ENCODE measurements around the gene PIGL.

Gene PIGL

GRCh38 chr17:16313139-16314090 is 96.4 kb downstream of the PIGL start:
- no peak for TF ChIP-seq GATA3 (IDR thresholded peaks at IDR 0.05; ENCODE audit: low read depth, low read length)
- TF ChIP-seq GATA2 (IDR thresholded peaks at IDR 0.05; ENCODE audit: low read depth, low read length): no peak

GRCh38 chr17:16314189-16314588 is 97.2 kb downstream of the PIGL start:
- TF ChIP-seq GATA3 (IDR thresholded peaks at IDR 0.05; ENCODE audit: low read depth, low read length) (no peak), GATA2 (IDR thresholded peaks at IDR 0.05; ENCODE audit: low read depth, low read length) (no peak)

GRCh38 chr17:16314859-16315258 is 97.8 kb downstream of the PIGL start:
- TF ChIP-seq GATA2 (IDR thresholded peaks at IDR 0.05; ENCODE audit: low read depth, low read length) (no peak), GATA3 (IDR thresholded peaks at IDR 0.05; ENCODE audit: low read depth, low read length) (no peak)

- TF ChIP-seq GATA3 (IDR thresholded peaks at IDR 0.05; ENCODE audit: low read depth, low read length) (no peak), GATA2 (IDR thresholded peaks at IDR 0.05; ENCODE audit: low read depth, low read length) (no peak)
Measured at GRCh38 chr17:16319969-16320368, 103.0 kb downstream of the PIGL start.

GRCh38 chr17:16322636-16323035 is 105.6 kb downstream of the PIGL start:
- TF ChIP-seq GATA3 (IDR thresholded peaks at IDR 0.05; ENCODE audit: low read depth, low read length) (no peak), GATA2 (IDR thresholded peaks at IDR 0.05; ENCODE audit: low read depth, low read length) (no peak)

- TF ChIP-seq GATA2 (IDR thresholded peaks at IDR 0.05; ENCODE audit: low read depth, low read length) (no peak), GATA3 (IDR thresholded peaks at IDR 0.05; ENCODE audit: low read depth, low read length) (no peak)
Measured at GRCh38 chr17:16325964-16326363, 109.0 kb downstream of the PIGL start.

GRCh38 chr17:16327018-16327417 is 110.0 kb downstream of the PIGL start:
- TF ChIP-seq GATA2 (IDR thresholded peaks at IDR 0.05; ENCODE audit: low read depth, low read length) (no peak), GATA3 (IDR thresholded peaks at IDR 0.05; ENCODE audit: low read depth, low read length) (no peak)

- TF ChIP-seq GATA3 (IDR thresholded peaks at IDR 0.05; ENCODE audit: low read depth, low read length): no peak
- no peak for TF ChIP-seq GATA2 (IDR thresholded peaks at IDR 0.05; ENCODE audit: low read depth, low read length)
Measured at GRCh38 chr17:16328997-16329396, 112.0 kb downstream of the PIGL start.

GRCh38 chr17:16329519-16330271 is 112.7 kb downstream of the PIGL start:
- TF ChIP-seq GATA2 (IDR thresholded peaks at IDR 0.05; ENCODE audit: low read depth, low read length) (no peak), GATA3 (IDR thresholded peaks at IDR 0.05; ENCODE audit: low read depth, low read length) (no peak)

- no peak for TF ChIP-seq GATA2 (IDR thresholded peaks at IDR 0.05; ENCODE audit: low read depth, low read length)
Measured at GRCh38 chr17:16338391-16338790, 121.4 kb downstream of the PIGL start.

GRCh38 chr17:16339402-16339801 is 122.4 kb downstream of the PIGL start:
- TF ChIP-seq GATA3 (IDR thresholded peaks at IDR 0.05; ENCODE audit: low read depth, low read length) (no peak), GATA2 (IDR thresholded peaks at IDR 0.05; ENCODE audit: low read depth, low read length) (no peak)

GRCh38 chr17:16339959-16340358 is 122.9 kb downstream of the PIGL start:
- TF ChIP-seq GATA3 (IDR thresholded peaks at IDR 0.05; ENCODE audit: low read depth, low read length) (no peak), GATA2 (IDR thresholded peaks at IDR 0.05; ENCODE audit: low read depth, low read length) (no peak)

GRCh38 chr17:16342979-16343378 is 126.0 kb downstream of the PIGL start:
- TF ChIP-seq GATA3 (IDR thresholded peaks at IDR 0.05; ENCODE audit: low read depth, low read length) (no peak), GATA2 (IDR thresholded peaks at IDR 0.05; ENCODE audit: low read depth, low read length) (no peak)

- TF ChIP-seq GATA2 (IDR thresholded peaks at IDR 0.05; ENCODE audit: low read depth, low read length) (no peak), GATA3 (IDR thresholded peaks at IDR 0.05; ENCODE audit: low read depth, low read length) (no peak)
Measured at GRCh38 chr17:16343569-16343968, 126.6 kb downstream of the PIGL start.

- TF ChIP-seq GATA2 (IDR thresholded peaks at IDR 0.05; ENCODE audit: low read depth, low read length) (no peak), GATA3 (IDR thresholded peaks at IDR 0.05; ENCODE audit: low read depth, low read length) (no peak)
Measured at GRCh38 chr17:16345565-16345964, 128.6 kb downstream of the PIGL start.
